ENCODE data around the gene MORN1.

Gene MORN1

DNA sequence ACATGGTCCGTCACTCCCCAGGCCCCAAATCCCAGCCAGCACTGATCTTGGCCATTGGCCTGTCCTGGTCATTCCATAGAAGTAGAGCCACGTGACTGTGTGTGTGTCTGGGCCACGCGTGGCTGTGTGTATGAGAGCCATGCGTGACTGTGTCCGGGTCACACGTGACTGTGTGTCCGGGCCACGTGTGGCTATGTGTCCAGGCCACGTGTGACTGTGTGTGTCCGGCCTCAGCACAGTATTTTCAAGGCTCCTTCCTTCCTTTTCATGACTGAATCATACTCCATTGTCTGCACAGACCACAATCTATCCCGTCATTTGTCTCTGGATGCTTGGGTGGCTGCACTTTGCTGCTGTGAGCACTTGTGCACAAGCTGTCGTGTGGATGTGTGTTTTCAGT, 95.8 kb downstream of the MORN1 start:
- TF ChIP-seq, protein P1, sequence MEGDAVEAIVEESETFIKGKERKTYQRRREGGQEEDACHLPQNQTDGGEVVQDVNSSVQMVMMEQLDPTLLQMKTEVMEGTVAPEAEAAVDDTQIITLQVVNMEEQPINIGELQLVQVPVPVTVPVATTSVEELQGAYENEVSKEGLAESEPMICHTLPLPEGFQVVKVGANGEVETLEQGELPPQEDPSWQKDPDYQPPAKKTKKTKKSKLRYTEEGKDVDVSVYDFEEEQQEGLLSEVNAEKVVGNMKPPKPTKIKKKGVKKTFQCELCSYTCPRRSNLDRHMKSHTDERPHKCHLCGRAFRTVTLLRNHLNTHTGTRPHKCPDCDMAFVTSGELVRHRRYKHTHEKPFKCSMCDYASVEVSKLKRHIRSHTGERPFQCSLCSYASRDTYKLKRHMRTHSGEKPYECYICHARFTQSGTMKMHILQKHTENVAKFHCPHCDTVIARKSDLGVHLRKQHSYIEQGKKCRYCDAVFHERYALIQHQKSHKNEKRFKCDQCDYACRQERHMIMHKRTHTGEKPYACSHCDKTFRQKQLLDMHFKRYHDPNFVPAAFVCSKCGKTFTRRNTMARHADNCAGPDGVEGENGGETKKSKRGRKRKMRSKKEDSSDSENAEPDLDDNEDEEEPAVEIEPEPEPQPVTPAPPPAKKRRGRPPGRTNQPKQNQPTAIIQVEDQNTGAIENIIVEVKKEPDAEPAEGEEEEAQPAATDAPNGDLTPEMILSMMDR (conservative IDR thresholded peaks at IDR 0.05; ENCODE audit: control insufficient read depth, insufficient read depth, low read depth, low read length): no peak
- no peak for DNase-seq (ENCODE audit: low read depth)

DNA sequence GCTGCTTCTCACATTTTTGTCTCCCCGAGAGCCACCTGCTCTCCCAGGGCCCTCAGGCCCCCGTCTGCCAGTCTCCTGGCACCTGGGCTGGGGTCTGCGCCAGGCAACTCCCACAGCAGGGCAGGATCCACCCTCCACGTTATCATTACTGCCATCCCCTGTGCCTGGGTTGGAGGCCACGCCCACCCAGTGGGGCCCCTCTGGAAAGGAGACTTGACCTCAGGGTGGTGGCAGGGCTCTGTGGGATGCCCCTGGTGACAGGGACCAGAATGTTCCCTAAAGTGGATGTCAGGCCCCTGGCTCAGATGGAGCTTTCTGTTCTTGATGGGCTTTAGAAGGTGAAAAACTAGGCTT, 96.7 kb downstream of the MORN1 start:
- no peak overlapping the region for H3K4me3 ChIP-seq (ENCODE audit: control insufficient read depth, low read depth, low read length)
- TF ChIP-seq, protein P1 (conservative IDR thresholded peaks at IDR 0.05; ENCODE audit: control insufficient read depth, insufficient read depth, low read depth, low read length): no peak
- no peak for DNase-seq (ENCODE audit: low read depth)

More for the DNA sequence above, 95.8 kb downstream of the MORN1 start:
- no peak overlapping the region for H3K4me3 ChIP-seq (ENCODE audit: control insufficient read depth, low read depth, low read length)

DNA sequence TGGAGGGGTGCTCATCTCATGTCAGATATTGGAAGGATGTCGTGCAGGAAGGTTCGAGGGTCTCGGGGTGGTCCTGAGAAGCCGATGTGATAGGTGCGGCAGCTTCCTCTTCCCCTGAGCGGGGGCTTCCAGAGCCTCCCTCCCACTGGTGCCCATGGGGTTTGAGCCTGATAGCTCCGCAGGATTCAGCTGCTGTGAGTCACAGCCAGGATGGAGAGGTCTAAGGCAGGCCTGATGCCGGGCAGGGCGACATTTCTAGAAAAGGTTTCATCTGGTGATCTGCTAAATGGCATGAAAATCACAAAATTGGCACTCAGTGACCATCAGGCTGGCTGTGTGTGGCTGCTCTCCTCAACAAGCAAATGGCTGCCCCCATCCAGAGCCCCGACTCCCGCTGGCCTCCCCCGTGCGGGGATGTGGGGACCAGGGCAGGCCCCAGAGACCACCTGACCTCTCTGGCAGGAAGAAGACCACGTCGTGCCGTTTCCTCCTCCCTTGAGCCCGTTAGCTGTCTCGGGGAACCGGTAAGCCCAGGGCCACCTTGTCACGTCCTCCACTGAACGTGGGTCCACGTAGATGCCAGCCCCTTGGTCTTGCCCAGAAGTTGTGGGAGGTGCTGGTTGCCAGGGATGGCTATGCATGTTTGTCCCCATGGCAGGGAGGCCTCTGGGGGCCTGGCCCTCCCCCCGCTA, 97.2 kb downstream of the MORN1 start:
- TF ChIP-seq, protein P1 (conservative IDR thresholded peaks at IDR 0.05; ENCODE audit: control insufficient read depth, insufficient read depth, low read depth, low read length): no peak
- H3K4me3 ChIP-seq (ENCODE audit: control insufficient read depth, low read depth, low read length): no peak overlapping the region
- DNase-seq (ENCODE audit: low read depth): peak; percentile 51

DNA sequence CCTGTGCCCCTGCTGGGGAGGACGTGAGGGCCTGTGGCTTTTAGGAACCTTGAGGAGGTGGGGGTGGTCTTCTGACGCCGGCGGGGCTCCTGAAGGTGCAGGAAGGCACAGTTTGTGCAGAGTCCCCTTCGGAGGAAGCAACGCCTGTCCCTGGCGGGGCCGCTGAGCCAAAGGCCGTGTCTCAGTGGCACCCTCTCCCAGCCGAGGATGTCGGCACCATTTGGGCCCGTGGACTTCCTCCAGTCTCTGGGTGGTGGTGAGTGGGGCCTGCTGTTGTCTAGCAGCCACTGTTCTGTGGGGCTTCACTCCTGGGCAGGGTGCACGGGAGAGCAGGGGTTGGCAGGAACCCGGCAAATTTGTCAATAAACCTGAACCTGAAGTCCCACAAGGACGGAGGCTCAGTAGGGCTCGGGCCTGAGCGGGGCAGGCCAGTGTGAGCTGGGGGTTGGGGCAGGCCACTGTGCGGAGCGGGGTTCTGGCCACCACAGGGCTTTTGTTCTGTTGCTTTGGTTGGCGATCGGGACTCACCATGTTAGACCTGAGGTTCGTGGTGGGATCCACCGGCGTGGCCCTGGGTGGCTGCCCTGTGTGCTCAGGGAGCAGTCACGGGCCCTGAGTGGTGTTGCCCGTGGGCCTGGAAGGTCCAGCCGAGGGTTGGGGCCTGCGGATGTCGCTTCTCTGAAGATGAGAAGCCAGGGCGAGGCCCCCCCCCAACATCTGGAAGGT, 98.5 kb downstream of the MORN1 start:
- no peak overlapping the region for H3K4me3 ChIP-seq (ENCODE audit: control insufficient read depth, low read depth, low read length)
- DNase-seq (ENCODE audit: low read depth): no peak
- TF ChIP-seq, protein P1 (conservative IDR thresholded peaks at IDR 0.05; ENCODE audit: control insufficient read depth, insufficient read depth, low read depth, low read length): no peak

DNA sequence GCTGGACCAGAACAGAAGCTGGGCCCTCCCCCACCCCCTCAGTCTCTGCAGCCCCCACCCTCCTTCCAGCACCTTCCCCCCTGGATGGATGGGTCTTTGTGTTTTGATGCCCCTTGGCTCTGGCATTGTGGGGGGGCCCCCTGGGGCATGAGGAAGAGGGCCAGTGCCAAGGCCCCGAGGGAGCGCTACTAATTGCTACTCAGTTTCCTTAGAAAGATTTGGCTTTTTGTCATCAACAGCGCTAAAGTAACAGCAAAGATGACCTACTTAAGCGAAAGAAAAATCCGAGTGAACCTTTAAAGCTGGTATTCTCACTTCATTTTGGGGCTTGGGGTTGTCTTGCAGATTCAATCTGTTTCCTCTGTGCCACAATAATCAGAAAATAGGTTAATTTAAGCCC, 99.8 kb downstream of the MORN1 start:
- no peak overlapping the region for H3K4me3 ChIP-seq (ENCODE audit: control insufficient read depth, low read depth, low read length)
- TF ChIP-seq, protein P1 (conservative IDR thresholded peaks at IDR 0.05; ENCODE audit: control insufficient read depth, insufficient read depth, low read depth, low read length): no peak
- no peak for DNase-seq (ENCODE audit: low read depth)

DNA sequence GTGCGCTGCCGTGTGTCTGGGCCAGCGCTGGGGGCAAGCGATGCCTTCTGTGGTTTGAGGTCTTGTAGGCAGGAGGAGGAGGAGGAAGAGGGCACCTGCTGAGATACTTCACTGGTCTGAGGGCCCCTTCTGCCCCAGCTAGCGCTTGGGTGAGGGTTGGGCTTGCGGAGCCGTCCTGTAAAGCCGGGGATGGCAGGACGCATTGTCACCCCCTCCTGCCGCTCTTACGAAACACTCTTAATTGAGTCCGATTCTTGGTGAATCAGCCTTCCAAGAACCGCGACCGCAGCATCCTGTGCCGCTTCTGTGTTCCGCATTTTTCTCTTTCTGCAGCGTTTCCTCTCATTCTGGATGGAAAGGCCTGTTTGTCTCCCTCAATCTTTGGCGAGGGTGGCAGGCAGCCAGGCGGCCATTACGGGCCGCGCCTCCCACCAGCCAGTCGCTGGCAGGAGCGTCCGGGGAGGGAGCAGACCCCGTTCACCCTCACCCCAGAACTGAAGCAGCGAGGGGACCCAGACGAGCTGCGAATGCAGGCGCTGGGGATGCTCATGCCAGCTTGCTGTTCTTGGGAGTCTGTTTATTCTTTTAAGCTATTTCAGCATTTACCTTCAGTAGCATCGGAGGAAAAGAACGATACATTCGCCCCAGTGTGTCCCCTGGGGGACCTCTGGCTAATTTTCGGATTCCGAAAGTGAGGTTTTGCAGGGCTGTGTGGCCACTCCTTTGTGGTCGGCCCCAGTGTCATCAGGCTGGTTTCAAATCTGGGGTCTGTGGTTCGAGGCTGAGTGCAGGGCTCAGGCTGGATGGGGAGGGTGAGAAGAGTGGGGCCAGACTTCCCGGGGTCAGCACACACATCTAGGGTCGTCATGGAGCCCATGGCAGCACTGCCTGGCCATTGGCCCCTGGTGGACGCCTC, 100.5 kb downstream of the MORN1 start:
- peak; percentile 99 for DNase-seq (ENCODE audit: low read depth)
- H3K4me3 ChIP-seq (ENCODE audit: control insufficient read depth, low read depth, low read length): peak overlapping the region; percentile 41
- TF ChIP-seq, protein P1 (conservative IDR thresholded peaks at IDR 0.05; ENCODE audit: control insufficient read depth, insufficient read depth, low read depth, low read length): no peak
